GM12874 (cell line): ENCODE data around the gene DNMT3B.

Source experiments
- CTCF ChIP-seq: IDR thresholded peaks from 2 replicates; pipeline ENCODE4 v1.5.1; 2011; ENCODE audit warnings: low read depth, mild to moderate bottlenecking, control low read depth, low read length, moderate library complexity; ENCODE audit not compliant: insufficient read depth

The DNMT3B gene

GRCh38 chr20:32808438-32808837 is 46.3 kb downstream of the DNMT3B start:
- TF ChIP-seq CTCF: no peak

- no peak for TF ChIP-seq CTCF
These were observed 47.7 kb downstream of the DNMT3B start for GRCh38 chr20:32809907-32810306.

GRCh38 chr20:32810941-32811340 is 48.8 kb downstream of the DNMT3B start:
- TF ChIP-seq CTCF: no peak

- no peak for TF ChIP-seq CTCF
These were observed 49.7 kb downstream of the DNMT3B start for GRCh38 chr20:32811886-32812285.

GRCh38 chr20:32819992-32820697 is 58.0 kb downstream of the DNMT3B start:
- 0 out of 2 replicates have a peak, but pooled peaks have one; percentile 8 for TF ChIP-seq CTCF

GRCh38 chr20:32820698-32821377 is 58.7 kb downstream of the DNMT3B start:
- TF ChIP-seq CTCF: no peak

- TF ChIP-seq CTCF: no peak
These were observed 60.0 kb downstream of the DNMT3B start for GRCh38 chr20:32822225-32822624.
